ENCODE results near the gene HAO1. TPM values are rescaled to one million over a fixed set of nuclear protein-coding genes. Genes with fewer than 3 reads are reported as not detected.
"Not testable (repeated sequence)": the region's sequence is repeated elsewhere in the genome, so short reads cannot be mapped to it uniquely, and the experiment has no call there.

HAO1 gene

GRCh38 chr20:7841291-7841970 lies 98.8 kb downstream of the HAO1 start:
- Histone ChIP-seq H3K27me3 (ENCODE audit: control insufficient read depth in 1 of 2, insufficient read depth in 1 of 2, low read length in 2 of 2) (no peaks in the 10 kb centered on the region), H4K91ac (ENCODE audit: low read length) (no peak overlapping the region), H3K4me3 (ENCODE audit: insufficient read depth in 1 of 2, low read depth in 1 of 2, low read length in 2 of 2) (peak overlapping the region in 1 of 2 experiments; percentile 33), H2BK5ac (ENCODE audit: low read depth, low read length, poor library complexity, severe bottlenecking) (no peak overlapping the region), H2BK12ac (ENCODE audit: low read length in 2 of 2) (peak overlapping the region in 1 of 2 experiments; percentile 26), H3K18ac (ENCODE audit: low read depth in 1 of 2, low read length in 2 of 2) (peak overlapping the region in 1 of 2 experiments; percentile 44), H3K4ac (ENCODE audit: low read depth in 1 of 2, low read length in 2 of 2) (no peak overlapping the region), H2AK5ac (ENCODE audit: low read length, severe bottlenecking) (no peak overlapping the region), H2BK15ac (ENCODE audit: low read depth, poor library complexity, severe bottlenecking) (no peak overlapping the region), H3K4me2 (ENCODE audit: low read length, poor library complexity, severe bottlenecking) (no peak overlapping the region), H2AFZ (ENCODE audit: low read depth, low read length) (peak overlapping the region; percentile 46), H3K23ac (ENCODE audit: low read length in 2 of 2) (no peak overlapping the region), H3K4me1 (ENCODE audit: control insufficient read depth, insufficient read depth, low read depth, low read length) (peaks cover 3% of the 10 kb centered on the region), H3K36me3 (ENCODE audit: control insufficient read depth in 1 of 2, insufficient read depth in 2 of 2, low read depth in 1 of 2, low read length in 2 of 2) (no peaks in the 10 kb centered on the region), H3K27ac (ENCODE audit: low read length, poor library complexity, severe bottlenecking) (peak overlapping the region; percentile 30), H3K79me1 (replicated peaks; ENCODE audit: low read length, poor library complexity, severe bottlenecking) (no peaks in the 10 kb centered on the region), H2BK120ac (ENCODE audit: low read depth, low read length) (peak overlapping the region; percentile 64), H3K9me3 (ENCODE audit: control insufficient read depth, low read length) (no peaks in the 10 kb centered on the region), H3K14ac (ENCODE audit: low read length in 2 of 2) (no peak overlapping the region), H3K9ac (ENCODE audit: low read length) (peak overlapping the region; percentile 81), H4K8ac (ENCODE audit: low read length) (no peak overlapping the region)
- DNase-seq, result peak; percentile 66
- 60% methylated on average over 2 of the region's 2 CpGs for WGBS

DNA sequence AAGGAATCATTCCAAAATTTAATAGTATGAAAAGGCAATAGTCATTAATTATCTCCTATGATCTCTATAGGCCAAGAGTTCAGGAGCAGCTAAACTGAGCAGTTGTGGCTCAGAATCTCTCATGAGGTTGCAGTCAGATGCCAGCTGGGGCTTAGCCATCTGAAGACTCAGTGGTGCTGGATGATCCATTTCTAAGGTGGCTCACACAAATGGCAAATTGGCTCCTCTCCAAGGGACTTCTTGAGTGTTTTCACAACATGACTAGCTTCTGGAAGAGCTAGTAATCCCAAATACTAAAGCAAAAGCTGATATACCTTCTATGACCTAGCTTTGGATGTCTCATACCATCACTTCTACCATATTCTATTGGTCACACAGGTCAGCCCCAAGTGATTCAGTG lies 104.2 kb downstream of the HAO1 start:
- Histone ChIP-seq H3K9me3 (ENCODE audit: control insufficient read depth, low read length) (no peaks in the 10 kb centered on the region), H4K8ac (ENCODE audit: low read length) (no peak overlapping the region), H3K9ac (ENCODE audit: low read length) (peak overlapping the region; percentile 49), H3K27ac (ENCODE audit: low read length, poor library complexity, severe bottlenecking) (no peak overlapping the region), H2BK5ac (ENCODE audit: low read depth, low read length, poor library complexity, severe bottlenecking) (no peak overlapping the region), H4K91ac (ENCODE audit: low read length) (no peak overlapping the region), H2AFZ (ENCODE audit: low read depth, low read length) (no peak overlapping the region), H3K14ac (ENCODE audit: low read length in 2 of 2) (no peak overlapping the region), H3K23ac (ENCODE audit: low read length in 2 of 2) (no peak overlapping the region), H2BK15ac (ENCODE audit: low read depth, poor library complexity, severe bottlenecking) (no peak overlapping the region), H2BK12ac (ENCODE audit: low read length in 2 of 2) (no peak overlapping the region), H3K36me3 (ENCODE audit: control insufficient read depth in 1 of 2, insufficient read depth in 2 of 2, low read depth in 1 of 2, low read length in 2 of 2) (no peaks in the 10 kb centered on the region), H3K4ac (ENCODE audit: low read depth in 1 of 2, low read length in 2 of 2) (no peak overlapping the region), H3K4me3 (ENCODE audit: insufficient read depth in 1 of 2, low read depth in 1 of 2, low read length in 2 of 2) (no peak overlapping the region), H3K79me1 (replicated peaks; ENCODE audit: low read length, poor library complexity, severe bottlenecking) (no peaks in the 10 kb centered on the region), H3K4me1 (ENCODE audit: control insufficient read depth, insufficient read depth, low read depth, low read length) (no peaks in the 10 kb centered on the region), H3K18ac (ENCODE audit: low read depth in 1 of 2, low read length in 2 of 2) (no peak overlapping the region), H2BK120ac (ENCODE audit: low read depth, low read length) (no peak overlapping the region), H3K4me2 (ENCODE audit: low read length, poor library complexity, severe bottlenecking) (no peak overlapping the region), H3K27me3 (ENCODE audit: control insufficient read depth in 1 of 2, insufficient read depth in 1 of 2, low read length in 2 of 2) (no peaks in the 10 kb centered on the region), H2AK5ac (ENCODE audit: low read length, severe bottlenecking) (no peak overlapping the region)
- DNase-seq, result no peak

GRCh38 chr20:7834441-7834840 lies 105.8 kb downstream of the HAO1 start:
- WGBS, result 87% methylated on average over 6 of the region's 7 CpGs
- not testable (repeated sequence) for H3K27ac ChIP-seq (ENCODE audit: low read length, poor library complexity, severe bottlenecking); H3K36me3 ChIP-seq (ENCODE audit: control insufficient read depth in 1 of 2, insufficient read depth in 2 of 2, low read depth in 1 of 2, low read length in 2 of 2); H3K18ac ChIP-seq (ENCODE audit: low read depth in 1 of 2, low read length in 2 of 2); H3K4me3 ChIP-seq (ENCODE audit: insufficient read depth in 1 of 2, low read depth in 1 of 2, low read length in 2 of 2); H3K4me2 ChIP-seq (ENCODE audit: low read length, poor library complexity, severe bottlenecking); H2BK15ac ChIP-seq (ENCODE audit: low read depth, poor library complexity, severe bottlenecking); H2AFZ ChIP-seq (ENCODE audit: low read depth, low read length); H3K14ac ChIP-seq (ENCODE audit: low read length in 2 of 2); H3K4ac ChIP-seq (ENCODE audit: low read depth in 1 of 2, low read length in 2 of 2); H3K9ac ChIP-seq (ENCODE audit: low read length); H3K4me1 ChIP-seq (ENCODE audit: control insufficient read depth, insufficient read depth, low read depth, low read length); H2AK5ac ChIP-seq (ENCODE audit: low read length, severe bottlenecking); DNase-seq; H3K9me3 ChIP-seq (ENCODE audit: control insufficient read depth, low read length); H3K27me3 ChIP-seq (ENCODE audit: control insufficient read depth in 1 of 2, insufficient read depth in 1 of 2, low read length in 2 of 2); H4K91ac ChIP-seq (ENCODE audit: low read length); H4K8ac ChIP-seq (ENCODE audit: low read length); H2BK12ac ChIP-seq (ENCODE audit: low read length in 2 of 2); H2BK5ac ChIP-seq (ENCODE audit: low read depth, low read length, poor library complexity, severe bottlenecking); H3K79me1 ChIP-seq (replicated peaks; ENCODE audit: low read length, poor library complexity, severe bottlenecking); H2BK120ac ChIP-seq (ENCODE audit: low read depth, low read length); H3K23ac ChIP-seq (ENCODE audit: low read length in 2 of 2)

Small RNA genes lying within 50 kb of the gene (small RNA-seq; reads per million reads assigned to genes)
- gene AL021879.1 (ENCODE audit: low read depth), result not detected
